Lower leg skin (tissue), 4 donors: ENCODE results near the gene EEFSEC. TPM values are rescaled to one million over a fixed set of nuclear protein-coding genes. Genes with fewer than 3 reads are reported as not detected.
A peak's percentile ranks its signal among the peaks of the same experiment; 100 is the strongest.

Source experiments
- DNase-seq, 2 donors: peaks; one replicate each; pipeline ENCODE4 v3.0.0-alpha.2; 2019; ENCODE audit warnings: low spot score in 2 of 2
- H3K4me3 ChIP-seq: fragments of 200-600 bp; sonication (generic); 2 replicates; pipeline ENCODE4 v1.5.1; 2017; ENCODE audit warnings: mild to moderate bottlenecking, low read depth; ENCODE audit not compliant: poor library complexity, severe bottlenecking
- CTCF ChIP-seq, 3 donors: fragments of 450-650 bp; IDR thresholded peaks; one replicate each; pipeline ENCODE4 v1.5.1; 2016; ENCODE audit warnings: antibody characterized with exemption in 3 of 3, mild to moderate bottlenecking in 3 of 3, moderate library complexity in 2 of 3
- POLR2A ChIP-seq, 2 donors: fragments of 450-650 bp; IDR thresholded peaks; one replicate each; pipeline ENCODE4 v1.6.1; 2016 to 2017; ENCODE audit warnings: antibody characterized with exemption in 2 of 2, mild to moderate bottlenecking in 1 of 2, moderate library complexity in 1 of 2
- WGBS, 2 donors: methylation state at CpG; one replicate each; pipeline ENCODE4 v1.1.5; 2018; 5-methylcytosine and 5-hydroxymethylcytosine counted together
- intact Hi-C: fragments of 100-400 bp; cut with DNase I; formaldehyde crosslinking; loops from one replicate; pipeline ENCODE4 v1.15.0; 2023; ENCODE audit warnings: low total_unique reads
- total RNA-seq, 4 donors: library from RNA; depleted of rRNA; stranded (reverse); fragments of >200 nt; gene quantifications; one replicate each; pipeline ENCODE4 v1.1.0, GENCODE V29; 2016

Gene EEFSEC
- total RNA-seq, 4 donors from 2014 or later: 16.3 to 28.6 (median 16.8) TPM

GRCh38 chr3:128273841-128274573 is 120.7 kb downstream of the EEFSEC start:
- intact Hi-C loops: no loop called here
- WGBS, 2 donors: 85 to 96% methylated on average over 9 to 11 of the region's 11 CpGs
- H3K4me3 ChIP-seq: no peak overlapping the region
- TF ChIP-seq POLR2A (IDR thresholded peaks at IDR 0.05) (no peak), CTCF (IDR thresholded peaks at IDR 0.05) (no peak)
- DNase-seq: peak in 1 of 2 donors; percentile 68

- 96 to 98% methylated on average over 7 of the region's 7 CpGs for WGBS, 2 donors
- no peak overlapping the region for H3K4me3 ChIP-seq
- DNase-seq: no peak
- TF ChIP-seq POLR2A (IDR thresholded peaks at IDR 0.05) (no peak), CTCF (IDR thresholded peaks at IDR 0.05) (no peak)
- intact Hi-C loops: no loop called here
These were observed 121.6 kb downstream of the EEFSEC start for GRCh38 chr3:128274837-128275236.

- TF ChIP-seq POLR2A (IDR thresholded peaks at IDR 0.05): no peak
- no peak for TF ChIP-seq CTCF (IDR thresholded peaks at IDR 0.05)
- 87 to 89% methylated on average over 11 of the region's 11 CpGs for WGBS, 2 donors
- no peak overlapping the region for H3K4me3 ChIP-seq
- intact Hi-C loops: no loop called here
- DNase-seq: peak in 1 of 2 donors; percentile 73
These were observed 122.2 kb downstream of the EEFSEC start for GRCh38 chr3:128275316-128276145.

- no peak for DNase-seq
- WGBS, 2 donors: 83 to 84% methylated on average over 3 of the region's 3 CpGs
- TF ChIP-seq CTCF (IDR thresholded peaks at IDR 0.05): no peak
- TF ChIP-seq POLR2A (IDR thresholded peaks at IDR 0.05): no peak
- intact Hi-C loops: no loop called here
- no peak overlapping the region for H3K4me3 ChIP-seq
These were observed 122.8 kb downstream of the EEFSEC start for GRCh38 chr3:128276146-128276435.

- peak in 1 of 2 donors; percentile 66 for DNase-seq
- intact Hi-C loops: no loop called here
- TF ChIP-seq CTCF (IDR thresholded peaks at IDR 0.05) (no peak), POLR2A (IDR thresholded peaks at IDR 0.05) (no peak)
- no peak overlapping the region for H3K4me3 ChIP-seq
- WGBS, 2 donors: 90 to 91% methylated on average over 5 of the region's 5 CpGs
These were observed 123.4 kb downstream of the EEFSEC start for GRCh38 chr3:128276577-128277183.
